ENCODE measurements around the gene KLHDC8B. TPM values are rescaled to one million over a fixed set of nuclear protein-coding genes. Genes with fewer than 3 reads are reported as not detected.

KLHDC8B gene
- total and polyA plus RNA-seq, 8 donors = 5.5 to 19.1 (median 10.7) TPM

DNA sequence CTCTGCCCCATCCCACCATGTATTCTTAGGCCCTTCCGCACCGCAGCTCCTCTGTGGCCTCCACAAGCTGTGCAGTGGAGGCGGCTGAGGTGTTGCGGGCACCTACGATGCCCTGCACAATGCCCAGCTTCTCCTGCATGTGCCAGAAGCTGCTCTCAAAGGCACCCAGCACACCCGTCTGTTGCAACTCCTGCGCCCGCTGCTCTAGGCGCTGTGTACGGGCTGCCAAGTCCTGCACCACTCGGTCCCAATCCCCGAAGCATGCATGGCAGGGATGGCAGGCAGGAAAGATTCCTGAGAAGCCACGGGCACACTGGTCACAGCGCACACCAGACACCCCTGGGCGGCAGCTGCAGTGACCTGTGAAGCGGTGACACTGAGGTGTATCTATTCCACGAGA is 47.7 kb upstream of the KLHDC8B start:
- Histone ChIP-seq H3K4me3 (no peak overlapping the region), H3K27ac (no peak overlapping the region), H3K27me3 (no peaks in the 10 kb centered on the region), H3K9me3 (no peaks in the 10 kb centered on the region), H3K36me3 (peaks cover 0 to 35% (median 3%) of the 10 kb centered on the region in 3 donors), H3K4me1 (peaks cover 6 to 8% (median 8%) of the 10 kb centered on the region in 3 donors)
- 93 to 95% methylated on average over 17 of the region's 17 CpGs for WGBS, 2 donors
- TF ChIP-seq, protein P1, sequence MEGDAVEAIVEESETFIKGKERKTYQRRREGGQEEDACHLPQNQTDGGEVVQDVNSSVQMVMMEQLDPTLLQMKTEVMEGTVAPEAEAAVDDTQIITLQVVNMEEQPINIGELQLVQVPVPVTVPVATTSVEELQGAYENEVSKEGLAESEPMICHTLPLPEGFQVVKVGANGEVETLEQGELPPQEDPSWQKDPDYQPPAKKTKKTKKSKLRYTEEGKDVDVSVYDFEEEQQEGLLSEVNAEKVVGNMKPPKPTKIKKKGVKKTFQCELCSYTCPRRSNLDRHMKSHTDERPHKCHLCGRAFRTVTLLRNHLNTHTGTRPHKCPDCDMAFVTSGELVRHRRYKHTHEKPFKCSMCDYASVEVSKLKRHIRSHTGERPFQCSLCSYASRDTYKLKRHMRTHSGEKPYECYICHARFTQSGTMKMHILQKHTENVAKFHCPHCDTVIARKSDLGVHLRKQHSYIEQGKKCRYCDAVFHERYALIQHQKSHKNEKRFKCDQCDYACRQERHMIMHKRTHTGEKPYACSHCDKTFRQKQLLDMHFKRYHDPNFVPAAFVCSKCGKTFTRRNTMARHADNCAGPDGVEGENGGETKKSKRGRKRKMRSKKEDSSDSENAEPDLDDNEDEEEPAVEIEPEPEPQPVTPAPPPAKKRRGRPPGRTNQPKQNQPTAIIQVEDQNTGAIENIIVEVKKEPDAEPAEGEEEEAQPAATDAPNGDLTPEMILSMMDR (IDR thresholded peaks at IDR 0.05) = no peak
- ATAC-seq (no peak), DNase-seq (no peak), FAIRE-seq (no peak)
- intact Hi-C loops (cut with DNase I) = no loop called here

DNA sequence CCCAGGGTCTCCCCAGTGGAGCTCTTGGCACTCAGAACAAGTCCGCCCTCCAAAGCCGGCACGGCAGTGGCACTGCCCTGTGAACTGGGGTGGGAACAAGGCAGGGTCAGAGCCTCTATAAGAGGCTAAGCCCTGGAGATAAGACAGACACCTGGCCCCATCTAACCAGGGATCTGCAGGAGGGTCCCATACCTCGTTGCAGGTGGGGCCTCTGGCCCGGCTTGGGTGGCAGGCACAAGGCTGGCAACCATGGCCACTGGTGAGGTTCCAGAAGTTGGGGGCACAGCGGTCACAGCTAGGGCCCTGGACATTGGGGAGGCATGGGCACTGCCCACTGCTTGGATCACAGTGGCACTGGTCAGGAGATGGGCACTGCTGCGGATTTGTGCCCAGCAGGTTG is 47.2 kb upstream of the KLHDC8B start:
- TF ChIP-seq, protein P1 (IDR thresholded peaks at IDR 0.05) = no peak
- Histone ChIP-seq H3K4me3 (no peak overlapping the region), H3K27me3 (no peaks in the 10 kb centered on the region), H3K4me1 (peaks cover 6 to 8% (median 7%) of the 10 kb centered on the region in 3 donors), H3K27ac (no peak overlapping the region), H3K9me3 (no peaks in the 10 kb centered on the region), H3K36me3 (peaks cover 0 to 35% (median 3%) of the 10 kb centered on the region in 3 donors)
- WGBS, 2 donors = 88 to 91% methylated on average over 7 of the region's 7 CpGs
- intact Hi-C loops (cut with DNase I) = no loop called here
- ATAC-seq (no peak), FAIRE-seq (no peak), DNase-seq (no peak)

DNA sequence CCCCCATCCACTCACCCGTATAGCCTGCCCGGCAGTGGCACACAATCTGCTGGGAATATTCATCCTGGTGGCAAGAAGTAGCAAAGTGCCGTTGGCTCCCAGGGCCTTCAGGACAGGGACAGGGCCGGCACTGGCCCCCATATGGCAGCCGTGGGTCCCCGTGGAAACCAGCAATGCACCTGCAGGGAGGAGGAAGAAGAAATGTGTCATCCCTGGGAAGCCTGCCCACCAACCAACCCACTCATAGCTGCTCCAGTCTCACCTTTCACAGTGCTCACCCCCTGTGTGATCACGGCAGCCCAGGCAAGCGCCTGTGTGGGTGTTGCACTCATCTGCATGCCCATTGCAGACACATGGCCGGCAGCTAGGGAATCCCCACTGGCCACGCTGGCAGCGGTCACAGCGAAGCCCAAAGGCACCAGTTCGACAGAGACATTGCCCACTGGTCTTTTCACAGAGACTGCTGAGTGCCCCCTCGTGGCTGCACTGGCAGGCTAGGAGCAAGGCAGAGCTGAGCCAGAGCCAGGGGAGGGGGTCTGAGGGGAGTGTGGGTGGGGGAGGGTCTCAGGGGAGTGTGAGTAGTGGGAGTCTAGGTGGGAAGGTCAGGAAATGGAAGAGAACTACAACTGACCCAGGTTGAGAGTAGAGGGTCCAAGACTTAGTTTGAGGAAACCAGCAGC is 46.3 kb upstream of the KLHDC8B start:
- intact Hi-C loops (cut with DNase I) = no loop called here
- Histone ChIP-seq H3K27me3 (no peaks in the 10 kb centered on the region), H3K27ac (no peak overlapping the region), H3K36me3 (peaks cover 0 to 35% (median 3%) of the 10 kb centered on the region in 3 donors), H3K9me3 (no peaks in the 10 kb centered on the region), H3K4me1 (no peaks in the 10 kb centered on the region), H3K4me3 (no peak overlapping the region)
- WGBS, 2 donors = 79 to 87% methylated on average over 14 of the region's 14 CpGs
- FAIRE-seq = no peak
- TF ChIP-seq, protein P1 (IDR thresholded peaks at IDR 0.05) = no peak
- DNase-seq = no peak
- ATAC-seq = no peak

DNA sequence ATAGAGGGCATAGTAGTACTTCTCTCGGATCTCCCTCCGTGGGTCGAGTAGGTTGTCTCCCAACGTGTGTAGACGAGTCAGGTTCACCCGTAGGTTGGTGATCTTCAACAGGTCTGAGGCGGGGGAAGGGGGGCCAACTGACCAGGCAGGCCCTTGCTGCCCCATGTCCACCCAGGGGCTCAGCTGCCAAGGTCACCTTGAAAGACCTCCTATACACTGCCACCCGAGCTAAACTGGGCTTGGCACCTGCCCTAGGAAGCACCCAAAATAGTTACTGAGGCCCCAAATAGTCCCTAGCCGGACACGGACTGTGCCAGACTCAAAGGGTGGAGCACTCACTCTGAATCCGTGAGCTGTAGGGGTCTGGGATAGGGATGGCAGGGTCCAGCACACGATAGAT is 40.4 kb upstream of the KLHDC8B start:
- no peak for ATAC-seq
- no peaks in the 10 kb centered on the region for H3K9me3 ChIP-seq
- WGBS, 2 donors = 79 to 86% methylated on average over 12 of the region's 12 CpGs
- FAIRE-seq = no peak
- H3K4me1 ChIP-seq = peaks cover 0 to 9% (median 7%) of the 10 kb centered on the region in 3 donors
- DNase-seq = no peak
- TF ChIP-seq, protein P1 (IDR thresholded peaks at IDR 0.05) = no peak
- no peak overlapping the region for H3K4me3 ChIP-seq
- H3K27me3 ChIP-seq = no peaks in the 10 kb centered on the region
- H3K27ac ChIP-seq = no peak overlapping the region
- peaks cover 0 to under 1% (median 0%) of the 10 kb centered on the region in 3 donors for H3K36me3 ChIP-seq
- intact Hi-C loops (cut with DNase I) = no loop called here

- Histone ChIP-seq H3K27ac (no peak overlapping the region), H3K4me3 (peak overlapping the region in 3 of 4 donors; percentile 25 to 60 (median 54)), H3K36me3 (no peaks in the 10 kb centered on the region), H3K9me3 (no peaks in the 10 kb centered on the region), H3K27me3 (no peaks in the 10 kb centered on the region), H3K4me1 (peaks cover 0 to 9% (median 7%) of the 10 kb centered on the region in 3 donors)
- intact Hi-C loops (cut with DNase I) = no loop called here
- DNase-seq (no peak), FAIRE-seq (no peak), ATAC-seq (no peak)
- TF ChIP-seq, protein P1 (IDR thresholded peaks at IDR 0.05) = no peak
- 86 to 90% methylated on average over 6 of the region's 6 CpGs for WGBS, 2 donors
Measured at GRCh38 chr3:49131576-49131975, 39.8 kb upstream of the KLHDC8B start.

Data from pancreas (tissue), 10 donors.